ENCODE results near the gene ST6GAL1.

ST6GAL1 gene

GRCh38 chr3:187077537-187077936, 147.2 kb downstream of the ST6GAL1 start:
- DNase-seq (ENCODE audit: low spot score), result no peak

GRCh38 chr3:187079090-187080022, 149.0 kb downstream of the ST6GAL1 start:
- DNase-seq (ENCODE audit: low spot score), result no peak

GRCh38 chr3:187080799-187081450, 150.6 kb downstream of the ST6GAL1 start:
- no peak for DNase-seq (ENCODE audit: low spot score)

GRCh38 chr3:187082758-187083375, 152.5 kb downstream of the ST6GAL1 start:
- no peak for DNase-seq (ENCODE audit: low spot score)

GRCh38 chr3:187084126-187084525, 153.8 kb downstream of the ST6GAL1 start:
- DNase-seq (ENCODE audit: low spot score), result no peak

GRCh38 chr3:187084580-187084979, 154.3 kb downstream of the ST6GAL1 start:
- no peak for DNase-seq (ENCODE audit: low spot score)

- DNase-seq (ENCODE audit: low spot score), result no peak
Observed at GRCh38 chr3:187085021-187085666, 154.8 kb downstream of the ST6GAL1 start.

GRCh38 chr3:187085933-187086332, 155.6 kb downstream of the ST6GAL1 start:
- DNase-seq (ENCODE audit: low spot score), result no peak

- no peak for DNase-seq (ENCODE audit: low spot score)
Observed at GRCh38 chr3:187086831-187087230, 156.5 kb downstream of the ST6GAL1 start.

GRCh38 chr3:187088701-187089100, 158.4 kb downstream of the ST6GAL1 start:
- DNase-seq (ENCODE audit: low spot score), result no peak

- DNase-seq (ENCODE audit: low spot score), result no peak
Observed at GRCh38 chr3:187093320-187093719, 163.0 kb downstream of the ST6GAL1 start.

GRCh38 chr3:187098923-187099512, 168.7 kb downstream of the ST6GAL1 start:
- no peak for DNase-seq (ENCODE audit: low spot score)

GRCh38 chr3:187101184-187102072, 171.1 kb downstream of the ST6GAL1 start:
- peak; percentile 59 for DNase-seq (ENCODE audit: low spot score)

GRCh38 chr3:187102073-187102634, 171.8 kb downstream of the ST6GAL1 start:
- no peak for DNase-seq (ENCODE audit: low spot score)

- no peak for DNase-seq (ENCODE audit: low spot score)
Observed at GRCh38 chr3:187103251-187103650, 172.9 kb downstream of the ST6GAL1 start.

- DNase-seq (ENCODE audit: low spot score), result no peak
Observed at GRCh38 chr3:187104342-187104741, 174.0 kb downstream of the ST6GAL1 start.

GRCh38 chr3:187104933-187105332, 174.6 kb downstream of the ST6GAL1 start:
- no peak for DNase-seq (ENCODE audit: low spot score)

GRCh38 chr3:187105700-187106099, 175.4 kb downstream of the ST6GAL1 start:
- DNase-seq (ENCODE audit: low spot score), result no peak

GRCh38 chr3:187107989-187108388, 177.7 kb downstream of the ST6GAL1 start:
- DNase-seq (ENCODE audit: low spot score), result no peak

- DNase-seq (ENCODE audit: low spot score), result no peak
Observed at GRCh38 chr3:187110156-187110555, 179.8 kb downstream of the ST6GAL1 start.
